AG09309 (cell line): ENCODE results near the gene SMIM38.

Experiments used
- DNase-seq: peaks from one replicate; pipeline ENCODE4 v3.0.0-alpha.2; 2010; ENCODE audit warnings: low read depth
- H3K4me3 ChIP-seq: 2 replicates; pipeline ENCODE4 v1.5.1; 2011; ENCODE audit warnings: mild to moderate bottlenecking, low read depth, low read length, moderate library complexity; ENCODE audit not compliant: control insufficient read depth
- CTCF ChIP-seq: IDR thresholded peaks from 2 replicates; pipeline ENCODE4 v1.5.1; 2011; ENCODE audit warnings: mild to moderate bottlenecking, low read depth, low read length, inconsistent platforms; ENCODE audit not compliant: insufficient read depth, control insufficient read depth; ENCODE audit errors: missing control alignments

SMIM38 gene

GRCh38 chr11:69164824-69165223, 9.1 kb downstream of the SMIM38 start:
- H3K4me3 ChIP-seq = no peak overlapping the region
- no peak for TF ChIP-seq CTCF

DNA sequence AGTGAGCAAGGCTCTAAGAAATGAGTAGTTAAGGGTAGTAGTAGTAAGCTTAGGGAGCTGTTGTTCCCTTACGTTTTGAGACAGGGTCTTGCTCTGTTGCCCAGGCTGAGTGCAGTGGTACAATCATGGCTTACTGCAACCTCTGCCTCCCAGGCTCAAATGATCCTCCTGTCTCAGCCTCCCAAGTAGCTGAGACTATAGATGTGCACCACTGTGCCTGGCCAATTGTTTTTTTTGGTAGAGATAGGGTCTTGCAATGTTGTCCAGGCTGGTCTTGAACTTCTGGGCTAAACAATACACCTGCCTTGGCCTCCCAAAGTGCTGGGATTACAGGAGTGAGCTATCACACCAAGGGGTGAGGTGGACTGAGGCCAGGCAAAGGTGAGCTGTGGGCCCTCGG, 10.0 kb downstream of the SMIM38 start:
- TF ChIP-seq CTCF = no peak
- DNase-seq = no peak
- no peak overlapping the region for H3K4me3 ChIP-seq

More at GRCh38 chr11:69164824-69165223, 9.1 kb downstream of the SMIM38 start:
- no peak for DNase-seq

DNA sequence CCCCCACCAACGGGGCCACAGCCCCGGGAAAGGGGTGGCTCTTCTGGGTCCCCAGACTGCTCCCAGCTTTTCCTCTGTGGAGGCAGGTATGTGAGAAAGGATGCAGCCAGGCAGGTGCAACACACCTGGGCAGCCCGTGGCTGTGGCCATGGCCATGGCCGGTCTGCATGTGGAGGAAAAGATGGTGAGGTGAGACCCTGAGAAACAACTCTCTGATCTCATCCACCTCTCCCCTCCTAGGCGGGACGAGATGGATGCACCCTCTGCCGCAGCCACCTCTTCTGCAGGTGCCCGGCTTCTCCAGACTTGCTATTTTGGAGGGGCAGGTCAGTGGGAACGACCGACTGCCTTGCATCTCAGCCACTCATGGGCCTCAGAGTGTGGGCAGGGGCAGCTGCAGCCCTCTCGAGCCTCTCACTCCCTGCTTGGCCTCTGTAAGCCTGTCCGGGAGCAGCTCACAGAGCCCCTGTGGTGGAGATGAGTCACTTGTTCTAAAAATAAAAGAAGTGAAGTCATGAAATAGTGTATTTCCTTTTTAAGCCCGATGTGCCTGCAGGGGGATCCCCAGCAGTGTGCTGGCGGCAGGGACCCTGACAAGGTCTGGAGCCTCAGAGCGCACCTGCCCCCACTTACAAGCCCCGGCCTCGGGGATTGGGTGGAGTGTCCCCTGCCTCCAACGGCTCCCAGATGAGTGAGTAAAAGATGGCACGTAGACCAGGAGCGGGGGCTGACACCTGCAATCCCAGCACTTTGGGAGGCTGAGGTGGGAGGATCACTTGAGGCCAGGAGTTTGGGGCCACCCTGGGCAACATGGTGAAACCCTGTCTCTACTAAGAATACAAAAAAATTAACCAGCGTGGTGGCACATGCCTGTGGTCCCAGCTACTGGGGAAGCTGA, 10.7 kb downstream of the SMIM38 start:
- DNase-seq = peak; percentile 32
- no peak overlapping the region for H3K4me3 ChIP-seq
- peak; percentile 46 for TF ChIP-seq CTCF

GRCh38 chr11:69167130-69167915, 11.6 kb downstream of the SMIM38 start:
- no peak overlapping the region for H3K4me3 ChIP-seq
- no peak for DNase-seq
- no peak for TF ChIP-seq CTCF

DNA sequence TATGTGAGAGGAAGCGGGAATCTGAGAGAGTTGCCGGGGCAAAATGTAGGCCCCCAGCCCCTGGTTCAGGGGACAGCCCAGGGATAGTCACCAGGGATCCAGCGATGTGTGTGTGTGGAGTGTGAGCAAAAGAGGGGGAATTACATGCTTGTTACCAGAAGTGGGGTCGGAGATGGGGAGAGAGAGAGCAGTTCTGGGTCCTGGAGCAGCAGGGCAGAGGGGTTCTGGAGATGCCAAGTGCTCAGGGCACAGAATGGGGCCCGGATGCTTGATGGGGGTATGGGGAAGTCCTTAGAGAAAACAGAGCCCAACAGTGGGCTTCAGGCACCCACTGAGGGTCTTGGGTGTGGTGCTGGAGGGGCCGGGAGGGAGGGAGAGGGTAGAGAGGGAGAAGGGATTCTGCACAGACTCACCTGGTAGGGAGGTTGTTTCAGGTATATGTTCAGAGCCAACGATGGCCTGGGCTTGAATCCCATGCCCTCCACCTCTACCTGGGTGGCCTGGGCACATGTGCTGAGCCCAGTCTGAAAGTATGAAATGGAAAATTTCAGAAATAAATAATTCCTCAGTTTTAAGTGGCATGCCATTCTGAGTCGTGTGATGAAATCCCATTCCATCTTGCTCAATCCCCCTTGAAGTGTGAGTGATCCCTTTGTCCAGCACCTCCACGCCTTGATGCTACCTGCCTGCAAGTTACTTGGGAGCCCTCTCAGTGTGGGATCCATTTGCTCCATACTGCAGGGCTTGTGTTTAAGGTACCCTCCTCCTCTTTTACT, 12.4 kb downstream of the SMIM38 start:
- H3K4me3 ChIP-seq = no peak overlapping the region
- peak; percentile 7 for DNase-seq
- no peak for TF ChIP-seq CTCF

DNA sequence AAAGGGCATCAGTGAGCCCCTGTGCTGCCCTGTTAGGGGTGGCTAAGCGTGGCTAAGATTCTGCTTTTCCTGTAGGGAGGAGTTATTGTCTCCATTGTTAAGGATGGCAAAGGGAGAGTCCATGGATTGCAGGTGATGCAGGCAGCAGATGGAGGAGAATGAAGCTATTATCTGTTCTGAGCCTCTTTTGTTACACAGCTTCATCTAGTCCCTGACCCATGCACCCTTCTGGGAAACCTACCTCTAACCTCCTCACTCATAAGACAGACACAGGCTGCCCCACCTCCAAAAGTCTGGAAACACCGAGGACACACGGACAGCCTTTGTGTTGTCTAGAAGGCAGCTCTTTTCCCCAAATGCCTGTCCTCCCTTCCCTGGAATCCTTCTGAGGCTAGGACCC, 13.7 kb downstream of the SMIM38 start:
- no peak overlapping the region for H3K4me3 ChIP-seq
- no peak for DNase-seq

More for the DNA sequence above, 13.7 kb downstream of the SMIM38 start:
- no peak for TF ChIP-seq CTCF
